ENCODE results near the gene DNAJB14. TPM values are rescaled to one million over a fixed set of nuclear protein-coding genes. Genes with fewer than 3 reads are reported as not detected.

Gene DNAJB14
- total and polyA plus RNA-seq, 2 experiments from 2014 or later = 25.1 to 52.6 TPM

GRCh38 chr4:99950913-99951254 is 4.5 kb upstream of the DNAJB14 start:
- Histone ChIP-seq H3K27me3 (no peaks in the 10 kb centered on the region), H3K4me2 (peak overlapping the region; percentile 81), H2AFZ (peak overlapping the region; percentile 80), H3K36me3 (replicated peaks; ENCODE audit: insufficient read depth, low read depth) (no peaks in the 10 kb centered on the region), H3K4me3 (peak overlapping the region; percentile 53), H4K20me1 (ENCODE audit: insufficient read depth, poor library complexity, severe bottlenecking) (no peaks in the 10 kb centered on the region), H3K27ac (peak overlapping the region; percentile 74), H3K4me1 (ENCODE audit: insufficient read depth) (peaks cover 22% of the 10 kb centered on the region), H3K9me2 (replicated peaks; ENCODE audit: insufficient read depth) (no peaks in the 10 kb centered on the region), H3K9me3 (ENCODE audit: low read depth) (no peaks in the 10 kb centered on the region), H3K79me2 (peaks cover 24% of the 10 kb centered on the region)
- 6% methylated on average over 7 of the region's 8 CpGs for whole genome bisulfite sequencing (ENCODE audit: low lambda C conversion rate, missing lambda C conversion rate)
- no peak for DNase-seq (ENCODE audit: low spot score)
- TF ChIP-seq EZH2 (IDR thresholded peaks at IDR 0.05; ENCODE audit: borderline replicate concordance) (no peak), EZH2phosphoT487 (IDR thresholded peaks at IDR 0.05; ENCODE audit: low read depth, severe bottlenecking, unreplicated experiment) (no peak)
- TF ChIP-seq, protein P1, sequence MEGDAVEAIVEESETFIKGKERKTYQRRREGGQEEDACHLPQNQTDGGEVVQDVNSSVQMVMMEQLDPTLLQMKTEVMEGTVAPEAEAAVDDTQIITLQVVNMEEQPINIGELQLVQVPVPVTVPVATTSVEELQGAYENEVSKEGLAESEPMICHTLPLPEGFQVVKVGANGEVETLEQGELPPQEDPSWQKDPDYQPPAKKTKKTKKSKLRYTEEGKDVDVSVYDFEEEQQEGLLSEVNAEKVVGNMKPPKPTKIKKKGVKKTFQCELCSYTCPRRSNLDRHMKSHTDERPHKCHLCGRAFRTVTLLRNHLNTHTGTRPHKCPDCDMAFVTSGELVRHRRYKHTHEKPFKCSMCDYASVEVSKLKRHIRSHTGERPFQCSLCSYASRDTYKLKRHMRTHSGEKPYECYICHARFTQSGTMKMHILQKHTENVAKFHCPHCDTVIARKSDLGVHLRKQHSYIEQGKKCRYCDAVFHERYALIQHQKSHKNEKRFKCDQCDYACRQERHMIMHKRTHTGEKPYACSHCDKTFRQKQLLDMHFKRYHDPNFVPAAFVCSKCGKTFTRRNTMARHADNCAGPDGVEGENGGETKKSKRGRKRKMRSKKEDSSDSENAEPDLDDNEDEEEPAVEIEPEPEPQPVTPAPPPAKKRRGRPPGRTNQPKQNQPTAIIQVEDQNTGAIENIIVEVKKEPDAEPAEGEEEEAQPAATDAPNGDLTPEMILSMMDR (IDR thresholded peaks at IDR 0.05; ENCODE audit: poor library complexity) = no peak

DNA sequence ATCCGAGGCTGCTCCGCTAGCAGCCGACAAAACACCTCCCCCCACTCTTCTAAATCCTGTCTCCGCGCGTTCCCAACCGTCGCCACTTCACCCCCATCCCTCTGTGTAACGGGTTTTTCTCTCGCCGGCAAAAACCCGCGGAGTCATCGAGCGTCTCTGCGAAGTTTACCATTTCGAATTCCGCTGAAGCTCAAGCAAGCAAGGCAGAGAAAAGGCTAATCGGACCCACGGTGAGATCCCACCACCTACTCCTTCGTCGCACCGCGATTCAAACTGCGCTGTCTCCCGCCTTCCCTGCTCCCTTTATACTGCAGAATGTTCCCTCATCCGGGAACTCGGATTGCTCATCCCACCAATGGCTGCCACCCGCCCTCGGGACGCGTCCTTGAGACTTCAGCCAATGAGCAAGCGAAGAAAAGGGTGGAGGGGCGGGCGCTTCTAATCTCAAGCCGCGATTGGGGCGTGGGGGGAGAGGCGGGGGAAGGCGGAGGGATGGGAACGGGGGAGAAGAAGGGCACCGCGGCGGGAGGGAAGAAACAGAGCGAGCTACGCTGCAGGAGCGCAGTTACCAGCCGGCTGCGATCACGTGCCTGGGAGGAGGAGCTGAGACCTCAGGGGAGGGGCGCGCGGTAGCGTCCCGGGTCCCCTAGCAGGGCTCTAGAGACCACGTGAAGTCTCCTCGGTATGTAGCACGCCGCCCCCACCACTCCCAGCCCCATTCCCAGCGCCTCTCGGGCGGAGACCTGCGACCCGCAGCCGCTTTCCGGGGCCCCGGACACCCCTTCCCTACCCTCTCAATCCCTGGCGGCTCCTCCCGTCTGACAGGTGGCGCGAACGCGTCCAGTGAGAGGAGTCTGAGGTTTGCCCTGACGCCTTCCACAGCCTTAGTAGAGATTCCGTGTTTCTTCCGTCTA is 3.8 kb upstream of the DNAJB14 start, which contains the start of gene H2AZ1:
TSS of gene H2AZ1 (minus strand) at position 277 of the 914 bp plus-strand sequence. CDS start at position 172, 105 bp downstream.
- H3K79me2 ChIP-seq = peaks cover 31% of the 10 kb centered on the region
- peak within 1 kb of the TSS; percentile 83 for H2AFZ ChIP-seq
- TF ChIP-seq EZH2phosphoT487 (IDR thresholded peaks at IDR 0.05; ENCODE audit: low read depth, severe bottlenecking, unreplicated experiment) (no peak), EZH2 (IDR thresholded peaks at IDR 0.05; ENCODE audit: borderline replicate concordance) (no peak)
- TF ChIP-seq, protein P1 (IDR thresholded peaks at IDR 0.05; ENCODE audit: poor library complexity) = no peak
- H3K9me2 ChIP-seq (replicated peaks; ENCODE audit: insufficient read depth) = no peaks in the 10 kb centered on the region
- H3K27ac ChIP-seq = peak within 1 kb of the TSS; percentile 90
- H3K36me3 ChIP-seq (replicated peaks; ENCODE audit: insufficient read depth, low read depth) = no peaks in the 10 kb centered on the region
- no peaks in the 10 kb centered on the region for H3K27me3 ChIP-seq
- WGBS (ENCODE audit: low lambda C conversion rate, missing lambda C conversion rate) = under 1% methylated on average over 45 of the region's 76 CpGs
- H3K4me1 ChIP-seq (ENCODE audit: insufficient read depth) = peaks cover 22% of the 10 kb centered on the region
- no peaks in the 10 kb centered on the region for H3K9me3 ChIP-seq (ENCODE audit: low read depth)
- peak; percentile 100 for DNase-seq (ENCODE audit: low spot score)
- peak within 1 kb of the TSS; percentile 90 for H3K4me3 ChIP-seq
- H3K4me2 ChIP-seq = peak within 1 kb of the TSS; percentile 93
- no peaks in the 10 kb centered on the region for H4K20me1 ChIP-seq (ENCODE audit: insufficient read depth, poor library complexity, severe bottlenecking)

DNA sequence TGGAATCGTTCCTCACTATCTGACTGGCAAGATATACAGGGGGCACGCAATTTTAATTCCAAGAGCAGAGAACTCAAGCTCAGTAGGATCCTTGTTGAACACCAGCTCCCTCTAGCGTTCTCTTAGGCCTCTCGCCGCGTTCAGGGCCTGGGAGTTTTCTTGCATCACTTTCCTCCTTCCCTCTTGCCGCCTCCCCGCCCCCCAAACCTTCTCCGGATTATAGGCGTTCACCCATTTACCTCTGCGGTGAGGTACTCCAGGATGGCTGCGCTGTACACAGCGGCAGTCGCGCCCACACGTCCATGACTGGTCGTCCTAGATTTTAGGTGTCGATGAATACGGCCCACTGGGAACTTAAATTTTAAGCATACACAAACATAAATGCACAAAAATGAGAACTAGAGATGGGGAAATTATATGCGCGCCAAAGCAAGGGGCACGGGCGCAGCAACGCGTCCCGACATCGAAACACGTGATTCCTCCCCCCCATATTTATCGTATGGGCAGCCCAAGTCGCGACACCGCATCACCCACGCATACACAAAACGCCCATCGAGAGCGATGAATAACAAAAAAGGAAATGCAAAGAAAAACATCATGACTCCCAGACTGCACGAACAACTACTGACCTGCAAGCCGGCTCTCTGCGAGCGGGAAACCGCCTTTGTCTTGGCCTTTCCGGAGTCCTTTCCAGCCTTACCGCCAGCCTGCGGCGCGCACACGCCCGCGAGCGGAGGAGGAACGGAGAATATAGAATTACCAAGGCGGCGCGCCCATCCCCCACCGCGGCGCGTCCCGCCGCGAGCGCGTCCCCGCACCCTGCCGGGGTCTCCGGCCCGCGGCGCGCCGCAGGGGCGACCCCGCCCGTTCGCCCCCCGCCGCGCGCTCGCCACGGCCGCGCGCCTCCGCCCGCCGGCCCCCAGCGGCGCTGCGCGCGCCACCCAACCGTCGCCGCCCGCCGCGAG is 2.9 kb upstream of the DNAJB14 start:
- DNase-seq (ENCODE audit: low spot score) = peak; percentile 96
- WGBS (ENCODE audit: low lambda C conversion rate, missing lambda C conversion rate) = under 1% methylated on average over 50 of the region's 98 CpGs
- peaks cover 31% of the 10 kb centered on the region for H3K4me1 ChIP-seq (ENCODE audit: insufficient read depth)
- peak overlapping the region; percentile 99 for H3K27ac ChIP-seq
- peak overlapping the region; percentile 90 for H3K4me3 ChIP-seq
- no peaks in the 10 kb centered on the region for H3K9me2 ChIP-seq (replicated peaks; ENCODE audit: insufficient read depth)
- H3K9me3 ChIP-seq (ENCODE audit: low read depth) = no peaks in the 10 kb centered on the region
- peak overlapping the region; percentile 93 for H3K4me2 ChIP-seq
- H4K20me1 ChIP-seq (ENCODE audit: insufficient read depth, poor library complexity, severe bottlenecking) = no peaks in the 10 kb centered on the region
- no peak for TF ChIP-seq EZH2phosphoT487 (IDR thresholded peaks at IDR 0.05; ENCODE audit: low read depth, severe bottlenecking, unreplicated experiment)
- TF ChIP-seq, protein P1 (IDR thresholded peaks at IDR 0.05; ENCODE audit: poor library complexity) = peak; percentile 88
- H3K79me2 ChIP-seq = peaks cover 40% of the 10 kb centered on the region
- no peaks in the 10 kb centered on the region for H3K27me3 ChIP-seq
- H3K36me3 ChIP-seq (replicated peaks; ENCODE audit: insufficient read depth, low read depth) = no peaks in the 10 kb centered on the region
- H2AFZ ChIP-seq = peak overlapping the region; percentile 83

Data from hepatocyte (in vitro differentiated cells).